Fibroblast of peridontal ligament (primary cell): ENCODE results near the gene TAL1.

ENCODE experiments used
- DNase-seq: peaks from one replicate; pipeline ENCODE4 v3.0.0-alpha.2; 2010; ENCODE audit errors: extremely low read depth

The TAL1 gene

DNA sequence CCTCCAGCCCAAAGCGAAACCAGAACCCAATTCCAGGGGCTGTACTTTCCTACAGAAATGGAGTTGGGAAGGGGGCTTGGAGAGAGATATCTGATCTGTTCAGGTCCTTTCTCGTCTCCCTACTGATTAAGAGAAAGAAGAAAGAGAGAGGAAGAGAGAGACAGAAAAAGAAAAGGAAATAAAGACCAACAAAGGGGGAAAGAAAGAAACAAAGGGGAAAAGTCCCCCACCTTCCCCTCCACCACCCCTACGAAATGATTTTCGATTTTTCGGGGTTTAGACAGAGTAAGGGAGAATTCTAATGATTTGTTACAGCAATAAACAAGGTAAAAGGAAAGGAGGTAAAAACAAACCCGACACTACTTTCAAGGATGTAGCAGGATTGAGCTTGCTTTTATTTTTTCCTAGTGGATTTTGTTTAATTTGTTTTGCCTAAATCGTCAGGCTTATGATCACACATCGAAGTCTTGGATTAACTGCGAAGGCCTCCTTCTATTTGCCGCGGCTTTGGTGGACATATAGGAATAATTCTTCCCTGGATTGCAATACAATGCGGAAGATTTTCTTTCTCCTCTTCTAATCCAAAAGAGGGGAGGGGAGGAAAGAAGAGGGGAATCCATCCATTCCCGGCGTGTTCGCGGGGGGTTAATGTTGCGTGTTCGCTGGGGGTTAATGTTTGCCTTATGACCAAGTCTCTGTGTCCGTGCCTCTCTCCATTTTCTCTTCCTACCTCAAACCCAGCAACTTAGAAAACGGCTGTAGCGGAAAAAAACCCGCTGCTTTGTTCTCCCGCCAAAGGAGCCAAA is 1.9 kb downstream of the TAL1 start:
- DNase-seq, result peak; percentile 5

DNA sequence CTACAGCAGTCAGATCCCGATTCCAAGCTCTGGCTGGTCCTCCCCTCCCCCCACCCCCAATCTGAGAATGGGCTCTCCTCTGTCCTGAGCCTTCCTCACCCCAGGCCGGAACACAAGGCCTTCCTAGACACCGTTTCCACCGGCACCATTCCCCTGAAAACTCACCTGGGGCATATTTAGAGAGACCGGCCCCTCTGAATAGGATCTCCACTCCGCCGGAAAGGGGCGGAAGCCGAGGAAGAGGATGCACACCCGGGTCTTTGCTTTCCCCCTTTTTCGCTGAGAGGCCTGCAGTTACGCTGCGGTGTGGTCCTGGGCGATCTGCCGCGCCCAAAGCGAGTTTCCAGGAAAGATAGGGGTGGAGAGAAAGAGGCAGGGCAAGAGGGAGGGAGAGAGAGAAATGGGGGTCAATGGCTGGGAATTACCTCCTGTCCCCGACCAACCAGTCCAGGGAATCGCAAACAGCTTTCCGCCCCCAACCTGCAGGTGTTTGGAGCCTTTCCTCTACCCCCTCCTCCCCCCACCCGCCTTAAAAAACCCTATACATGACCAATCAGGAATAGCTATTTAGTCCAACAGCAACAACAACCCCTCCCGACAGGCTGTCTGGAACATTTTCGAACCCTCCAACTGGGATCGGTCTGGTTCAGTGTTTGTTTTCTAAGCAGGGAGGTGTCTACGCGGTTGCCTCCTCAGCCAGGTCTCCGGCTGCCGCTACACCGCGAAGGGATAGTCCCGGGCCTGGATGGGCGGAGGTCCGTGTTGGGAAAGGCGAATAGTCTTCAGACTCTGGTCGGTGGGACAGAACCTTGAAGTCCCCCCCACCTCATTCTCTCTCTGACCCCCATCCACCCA is 2.8 kb downstream of the TAL1 start:
- DNase-seq, result no peak

DNA sequence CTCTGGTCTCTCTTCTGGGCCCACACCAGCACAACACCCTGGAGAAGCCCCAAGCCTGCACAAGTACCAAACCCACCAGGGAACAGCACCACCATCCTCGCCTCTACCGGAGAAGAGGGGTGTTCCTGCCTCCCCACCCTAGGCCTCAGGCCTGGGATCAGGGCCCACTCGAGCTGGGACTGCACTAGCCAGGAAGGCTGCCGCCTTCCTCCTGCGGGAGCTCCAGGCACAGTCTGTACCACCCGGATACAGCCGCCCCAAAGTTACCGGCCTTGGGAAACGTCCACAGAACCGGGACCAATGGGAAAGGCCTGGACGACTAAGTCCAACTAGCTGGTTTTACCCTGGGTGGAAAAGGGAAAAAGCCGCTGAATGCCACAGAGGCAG is 3.4 kb downstream of the TAL1 start:
- DNase-seq, result no peak

DNA sequence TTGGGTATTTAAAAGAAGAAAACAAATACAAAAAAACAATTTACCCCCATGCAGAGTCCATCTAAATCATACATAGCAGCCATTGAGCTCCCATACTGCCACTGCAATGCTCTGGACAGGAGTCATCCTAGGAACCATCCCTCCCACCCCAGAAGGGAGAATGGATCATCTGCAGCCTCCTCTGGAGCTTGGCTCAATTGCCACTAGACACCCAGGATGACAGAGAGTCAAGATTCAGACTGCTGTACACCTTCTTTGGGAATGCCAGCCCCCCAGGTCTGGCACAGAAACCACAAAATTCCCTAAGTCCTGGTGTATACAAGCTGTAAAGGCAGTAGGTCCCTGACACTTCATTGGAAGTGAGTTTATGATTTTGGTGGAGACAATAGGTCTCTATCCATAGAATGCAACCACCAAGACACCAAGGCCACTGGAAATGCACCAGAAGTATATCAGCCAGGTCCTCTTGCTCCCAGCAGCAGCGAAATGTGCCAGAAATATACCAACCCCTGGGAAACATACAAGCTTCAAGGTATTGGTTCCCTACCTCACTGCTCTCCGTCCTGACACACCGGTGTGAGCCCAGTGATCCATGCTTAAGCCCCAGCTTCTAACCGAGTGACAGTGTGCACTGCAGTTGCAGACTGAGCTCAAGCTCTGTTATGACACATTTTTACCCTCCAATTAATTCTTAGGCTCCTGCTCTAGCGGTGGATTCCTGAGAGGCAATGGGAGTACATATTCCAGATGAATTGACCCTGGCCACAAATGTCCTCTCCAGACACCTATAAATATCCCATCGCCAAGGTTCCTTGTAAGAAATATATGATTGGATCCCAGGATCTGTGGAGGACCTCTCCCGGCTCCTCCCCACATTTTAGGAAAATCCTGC is 4.4 kb downstream of the TAL1 start:
- DNase-seq, result no peak

DNA sequence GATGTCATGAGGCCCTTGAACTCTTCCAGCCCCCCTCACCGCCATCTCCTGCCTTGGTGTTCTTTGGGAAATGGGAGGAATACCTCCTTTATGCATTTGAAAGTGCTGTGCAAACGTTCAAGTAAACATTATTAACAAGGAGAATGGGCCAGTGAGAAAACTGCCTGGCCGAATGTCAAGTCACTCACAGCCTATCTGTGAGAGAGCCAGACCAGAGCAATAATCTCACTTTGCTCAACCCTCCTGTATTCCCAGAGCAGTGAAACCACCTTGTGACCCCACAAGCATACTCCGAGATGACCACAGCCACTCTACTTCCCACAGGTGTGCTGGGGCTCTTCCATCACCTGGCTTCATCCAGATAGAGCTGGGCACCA is 5.2 kb downstream of the TAL1 start:
- no peak for DNase-seq

DNA sequence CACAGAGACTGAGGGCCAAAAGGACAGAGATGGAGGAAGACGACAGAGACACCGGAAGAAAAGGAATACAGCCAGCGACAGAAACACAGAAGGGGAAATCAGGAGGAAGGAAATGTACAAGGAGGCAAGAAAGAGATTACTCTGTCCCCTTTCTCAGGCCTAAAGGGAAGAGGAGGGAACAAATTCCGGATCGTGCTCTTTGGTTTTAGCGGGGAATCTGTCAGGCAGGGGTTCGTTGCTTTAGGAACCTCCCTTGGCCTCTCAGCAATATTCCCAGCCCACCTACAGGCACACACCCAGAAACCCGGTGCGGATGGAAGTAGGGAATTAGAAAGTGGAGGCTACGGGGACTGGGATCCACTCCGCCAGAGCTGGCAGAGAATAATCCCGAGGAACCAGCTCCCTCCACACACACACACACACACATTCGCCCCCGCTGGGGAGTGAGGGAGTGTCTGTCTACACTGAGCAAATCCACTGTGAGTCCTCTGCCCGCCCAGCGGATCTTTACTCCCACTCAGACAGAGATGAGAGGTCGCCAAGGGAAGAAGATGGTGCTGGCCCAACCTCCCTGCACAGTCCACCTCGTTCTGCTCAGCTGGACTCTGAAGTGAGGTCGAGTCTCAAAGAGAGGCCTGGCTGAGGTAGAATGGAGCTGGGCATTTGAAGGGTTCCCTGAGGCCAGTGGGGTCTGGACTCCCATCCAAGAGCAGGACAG is 5.7 kb downstream of the TAL1 start:
- DNase-seq, result no peak

DNA sequence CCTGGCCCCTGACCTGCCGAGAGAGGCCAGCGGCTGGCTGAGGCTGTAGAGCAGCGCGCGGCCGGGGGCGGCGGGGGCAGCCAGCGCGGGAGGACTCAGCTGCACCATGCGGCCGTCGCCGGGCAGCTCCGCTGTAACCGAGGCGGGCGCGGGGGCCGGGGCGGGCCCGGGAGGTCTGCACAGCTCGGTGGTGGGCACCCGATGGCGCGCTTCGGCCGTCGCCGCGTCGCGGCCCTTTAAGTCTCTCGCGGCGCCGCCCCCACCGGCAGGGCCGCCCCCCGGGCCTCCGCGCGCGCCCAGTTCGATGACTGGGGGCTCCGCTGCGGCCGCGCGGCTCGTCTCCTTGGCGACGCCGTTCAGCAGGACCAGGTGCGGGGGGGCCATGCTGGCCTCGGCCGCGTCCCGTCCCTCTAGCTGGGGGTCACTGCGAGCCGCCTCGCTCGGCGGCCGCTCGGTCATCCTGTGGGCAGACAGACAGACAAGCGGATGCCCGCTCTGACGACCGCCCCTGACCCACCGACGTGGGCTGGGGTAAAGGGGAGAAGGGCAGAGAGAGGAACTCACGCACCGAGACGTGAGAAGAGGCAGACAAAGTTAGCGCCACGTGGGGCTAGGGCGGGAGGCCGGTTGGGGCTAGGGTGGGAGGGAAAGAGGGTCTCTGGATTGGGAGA is 6.5 kb downstream of the TAL1 start:
- DNase-seq, result no peak

DNA sequence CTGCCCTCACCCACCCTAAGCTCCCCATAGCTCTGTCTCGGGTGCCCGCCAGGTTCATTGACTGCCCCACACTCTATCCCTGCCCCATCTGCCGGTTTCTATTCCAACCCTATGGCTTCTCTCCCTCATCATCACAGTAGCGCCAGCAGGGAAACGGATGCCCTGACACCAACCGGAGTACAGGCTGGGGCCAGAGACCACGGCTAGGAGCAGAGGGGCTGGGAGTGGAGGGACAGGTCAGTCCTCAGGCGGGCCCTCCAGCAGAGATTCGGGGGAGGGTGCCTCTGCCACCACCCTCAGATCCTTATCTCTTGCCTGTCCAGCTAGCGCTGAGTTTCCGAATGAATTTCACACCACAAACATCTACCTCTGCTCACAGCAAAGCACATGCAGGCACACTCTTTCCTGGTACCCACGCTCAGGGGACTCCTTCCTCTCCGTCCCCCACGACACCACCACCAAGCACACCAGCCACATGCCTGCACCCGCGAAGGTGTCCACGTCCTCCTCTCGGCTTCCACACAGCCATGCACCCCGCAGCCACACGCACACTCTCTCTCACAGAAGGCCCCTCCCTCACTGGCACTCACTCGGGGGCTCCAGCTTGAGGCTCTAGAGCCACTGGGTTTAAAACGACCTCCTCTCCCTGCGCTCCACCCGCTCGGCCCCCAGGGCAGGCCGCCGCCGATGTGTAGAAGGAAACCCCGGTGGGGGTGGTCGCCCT is 7.2 kb downstream of the TAL1 start:
- DNase-seq, result no peak

DNA sequence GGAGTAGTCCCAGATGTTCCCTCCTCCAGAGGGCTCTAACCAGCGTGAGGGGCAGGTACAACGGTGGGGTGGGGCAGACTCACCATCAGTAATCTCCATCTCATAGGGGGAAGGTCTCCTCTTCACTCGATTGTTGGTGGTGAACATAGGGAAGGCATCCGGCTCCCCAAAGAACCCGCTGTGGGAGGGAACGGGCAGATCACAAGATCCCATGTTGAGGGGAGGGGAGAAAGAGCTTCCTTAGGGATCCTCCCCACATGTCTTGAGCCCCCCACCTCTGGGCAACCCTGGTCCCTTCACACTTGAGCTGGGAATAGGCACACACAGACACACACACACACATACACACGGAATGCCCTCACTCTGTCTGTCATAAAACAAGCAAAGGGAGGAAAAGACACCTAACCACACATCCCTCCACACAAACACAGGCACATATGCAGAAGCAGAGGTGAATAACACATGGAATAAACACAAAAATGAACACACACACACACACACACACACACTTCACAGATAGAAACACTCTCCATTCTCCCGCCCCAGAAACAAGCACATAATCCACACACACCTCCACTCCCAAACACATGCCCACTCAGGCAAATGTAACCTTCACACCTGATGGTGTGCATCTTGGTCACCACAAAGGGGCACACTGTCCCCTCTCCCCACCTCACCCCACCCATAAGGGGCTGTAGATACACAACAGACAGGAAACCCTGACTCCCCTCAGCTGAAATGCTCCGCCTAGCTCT is 7.9 kb downstream of the TAL1 start:
- DNase-seq, result no peak

DNA sequence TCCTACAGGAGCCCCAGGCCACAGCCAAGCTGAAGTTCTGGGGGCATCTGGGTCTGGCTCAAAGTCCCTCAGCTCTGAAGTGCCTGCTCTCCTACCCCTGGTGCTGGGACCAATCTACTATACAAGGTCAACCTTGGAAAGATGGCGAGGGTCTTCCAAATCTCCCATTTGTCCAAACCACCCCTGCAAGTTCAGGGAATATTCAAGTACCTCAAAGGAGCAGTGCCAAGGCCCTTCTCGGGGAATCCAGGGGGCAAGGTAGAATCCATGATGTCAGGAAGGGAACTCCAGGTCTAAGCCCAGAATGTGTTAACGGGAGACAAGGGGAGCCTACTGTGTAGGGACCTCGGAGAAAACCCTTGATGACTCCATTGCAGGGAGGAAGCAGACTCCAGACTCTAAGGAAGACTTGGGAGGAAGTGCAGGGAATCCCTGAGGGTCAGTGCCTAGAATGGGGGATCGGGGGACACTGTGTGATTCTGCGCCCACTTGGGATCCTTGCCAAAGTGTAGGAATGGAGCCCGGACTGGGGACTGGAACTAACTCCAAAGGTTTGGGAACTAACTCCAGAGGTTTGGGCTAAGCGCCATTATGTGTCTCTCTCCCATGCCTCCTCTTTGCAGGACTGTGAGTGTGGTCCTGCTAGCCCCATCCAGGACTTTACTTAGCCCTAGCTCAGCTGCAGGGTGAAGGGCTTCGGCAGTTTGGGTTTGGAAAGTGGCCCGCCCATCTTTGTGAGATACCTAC is 8.7 kb downstream of the TAL1 start:
- DNase-seq, result no peak

DNA sequence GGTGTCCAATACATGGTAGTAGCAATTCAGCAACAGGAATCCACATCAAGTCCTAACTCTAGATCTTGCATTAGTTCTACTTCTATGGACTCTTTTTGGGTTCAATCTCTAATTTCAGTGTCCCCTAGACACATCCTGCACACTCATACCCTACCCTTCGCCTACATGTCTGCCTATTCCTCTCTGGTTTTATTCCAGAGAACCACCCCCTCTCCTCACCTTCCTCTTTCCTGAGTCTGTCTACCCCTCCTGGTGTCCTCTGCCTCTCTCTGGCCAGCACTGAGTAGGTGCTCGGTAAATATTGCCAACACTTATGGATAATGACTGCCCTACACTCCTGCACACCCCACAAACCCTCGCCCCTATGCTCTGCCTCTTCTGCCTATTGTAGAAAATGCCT is 9.5 kb downstream of the TAL1 start:
- DNase-seq, result no peak

DNA sequence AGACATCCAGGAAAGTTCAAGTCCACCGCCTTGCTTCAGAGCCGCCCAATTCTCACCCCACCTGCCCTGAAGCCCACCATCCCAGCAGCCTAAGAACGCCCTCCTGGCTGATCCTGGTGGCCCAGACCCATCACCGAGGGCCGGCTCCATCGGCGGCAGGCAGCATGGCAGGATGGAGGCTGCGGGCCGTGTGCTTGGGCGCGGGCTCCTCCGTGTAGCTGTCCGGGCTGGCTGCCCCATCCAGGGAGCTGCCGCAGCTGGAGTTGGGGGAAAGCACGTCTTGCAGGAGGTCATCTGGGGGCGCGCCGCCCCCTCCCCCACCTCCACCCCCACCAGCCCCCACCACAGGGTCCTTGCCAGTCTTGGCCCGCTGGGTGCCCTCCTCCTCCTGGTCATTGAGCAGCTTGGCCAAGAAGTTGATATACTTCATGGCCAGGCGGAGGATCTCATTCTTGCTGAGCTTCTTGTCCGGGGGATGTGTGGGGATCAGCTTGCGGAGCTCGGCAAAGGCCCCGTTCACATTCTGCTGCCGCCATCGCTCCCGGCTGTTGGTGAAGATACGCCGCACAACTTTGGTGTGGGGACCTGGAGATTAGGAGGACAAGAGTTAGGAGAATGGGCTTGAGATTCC is 12.3 kb downstream of the TAL1 start:
- no peak for DNase-seq

DNA sequence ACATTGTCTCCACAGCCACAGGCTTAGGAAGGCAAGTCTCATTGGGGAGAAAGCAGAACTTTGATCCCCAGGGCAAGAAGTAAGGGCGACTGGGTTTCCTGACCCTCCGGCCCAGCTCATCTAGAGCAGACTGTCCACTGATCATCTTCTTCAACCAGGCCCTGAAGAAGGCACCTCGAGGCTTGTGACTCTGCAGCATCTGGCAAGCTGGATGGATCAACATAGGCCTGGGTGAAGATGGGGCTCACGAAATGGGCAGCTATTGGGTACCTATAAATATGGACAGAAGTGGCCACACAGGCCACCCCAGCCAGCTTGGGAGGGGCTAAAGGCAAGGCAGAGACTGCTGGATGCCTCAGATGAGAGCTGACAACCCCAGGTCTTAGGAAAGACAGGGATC is 13.0 kb downstream of the TAL1 start:
- DNase-seq, result no peak

DNA sequence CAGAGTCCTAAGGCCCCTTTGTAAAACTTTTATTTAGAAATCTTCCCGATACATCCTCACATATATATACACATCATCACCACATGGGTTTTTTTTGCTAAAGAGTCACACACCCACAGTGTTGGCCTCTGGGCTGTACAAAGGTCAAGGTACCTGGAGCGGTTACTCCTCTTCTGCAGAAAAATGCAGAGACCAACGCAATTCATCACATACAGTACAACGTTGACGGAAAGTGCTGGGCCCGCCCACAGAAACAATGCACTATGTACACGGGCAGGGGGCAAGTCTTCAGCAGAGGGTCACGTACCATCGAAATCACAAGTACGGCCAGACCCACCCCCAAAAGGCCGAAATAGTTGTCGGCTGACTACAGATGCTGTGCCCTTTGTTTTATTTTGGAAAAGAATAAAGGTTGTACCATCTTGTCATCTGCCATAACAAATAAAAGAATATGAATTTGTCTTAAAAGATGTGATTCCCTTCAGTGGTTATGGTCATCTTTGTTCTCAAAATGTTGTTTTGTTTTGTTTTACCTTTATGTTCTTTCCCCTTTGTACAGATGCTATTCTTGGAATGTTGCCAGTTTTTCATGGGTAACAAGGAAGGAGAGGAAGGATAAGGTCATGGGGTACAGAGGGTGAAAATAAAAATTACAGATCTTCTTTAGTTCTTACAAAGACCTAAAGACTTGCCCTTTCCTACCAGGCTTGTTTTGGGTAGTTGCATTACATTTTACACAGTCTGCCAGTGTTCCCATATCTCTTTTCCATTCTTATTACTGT is 15.6 kb downstream of the TAL1 start:
- DNase-seq, result no peak

DNA sequence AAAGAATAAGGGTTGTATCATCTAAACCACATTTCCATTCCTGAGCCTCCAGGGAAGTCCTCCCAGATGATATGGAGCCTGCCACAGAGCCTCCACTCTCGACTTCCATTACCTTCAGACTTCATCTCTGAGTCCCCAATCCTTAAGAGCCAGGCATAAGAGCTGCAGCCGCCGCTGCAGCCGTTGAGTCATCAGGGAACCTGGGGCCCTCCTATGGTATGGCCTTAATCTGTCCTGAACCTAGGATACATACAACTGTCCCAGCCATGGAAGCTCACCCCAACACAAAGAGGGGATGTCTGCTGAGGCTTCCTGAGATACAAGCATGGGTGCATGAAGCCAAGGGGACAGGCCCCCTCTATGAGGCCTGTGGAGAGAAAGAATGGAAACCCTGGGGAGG is 16.3 kb downstream of the TAL1 start:
- DNase-seq, result no peak

DNA sequence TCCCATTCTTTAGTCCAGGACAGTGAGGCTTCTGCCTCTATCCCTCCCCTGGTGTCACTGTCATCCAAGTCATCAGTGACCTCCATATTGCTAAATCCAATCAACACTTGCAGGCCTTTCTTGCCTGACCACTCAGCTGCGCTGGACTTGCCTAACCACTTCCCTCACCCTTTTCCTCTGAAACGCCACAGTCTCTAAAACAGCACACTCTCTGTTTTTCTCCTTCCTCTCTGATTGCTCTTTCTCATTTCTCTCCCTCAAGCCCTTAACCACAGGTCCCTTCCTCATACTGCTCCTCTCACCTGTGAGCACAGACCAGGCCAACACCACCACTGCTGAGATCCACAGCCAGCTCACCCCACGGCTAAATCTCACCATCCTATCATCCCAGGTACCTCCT is 17.5 kb downstream of the TAL1 start:
- no peak for DNase-seq

DNA sequence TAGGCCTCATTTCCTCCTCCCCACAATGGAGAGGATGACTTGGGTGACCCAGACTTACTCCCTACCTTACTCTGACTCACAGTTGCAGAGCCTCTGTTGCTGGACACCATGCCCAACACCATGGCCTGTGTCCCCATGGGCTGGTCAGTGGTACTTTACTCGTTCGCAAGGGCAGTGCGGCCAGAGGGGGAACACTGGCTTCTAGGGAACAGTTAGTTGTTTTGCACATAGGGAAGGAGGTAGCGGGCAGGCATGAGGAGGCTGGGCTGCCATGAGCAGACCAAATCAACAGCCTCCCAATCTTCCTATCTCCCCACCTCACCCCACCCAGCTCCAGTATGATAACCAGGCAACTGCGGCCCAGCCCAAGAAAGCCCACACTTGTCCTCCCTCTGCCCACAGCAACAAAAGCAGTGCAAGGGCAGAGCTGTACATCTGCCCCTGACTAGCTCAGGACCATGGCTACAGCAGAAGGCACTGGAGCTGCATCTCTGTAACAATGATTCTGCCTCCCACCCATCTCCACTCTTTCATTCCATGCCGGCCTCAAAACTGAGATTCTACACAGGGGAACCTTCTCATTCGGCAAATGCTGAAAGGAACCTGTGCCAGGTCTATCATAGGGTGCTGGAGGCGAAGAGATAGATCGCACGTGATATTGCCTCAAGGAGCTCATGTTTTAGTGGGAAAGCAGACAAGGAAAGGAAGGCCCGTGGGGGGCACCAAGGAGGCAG is 18.6 kb downstream of the TAL1 start:
- DNase-seq, result no peak
